CD4-positive, alpha-beta T cell (primary cell): ENCODE data around the gene SYCP2L. TPM values are rescaled to one million over a fixed set of nuclear protein-coding genes. Genes with fewer than 3 reads are reported as not detected.

Experiments
- ATAC-seq: fragments of 200-7000 bp; cut with Tn5 transposase; one replicate; pipeline ENCODE4 v1.10.0; 2022; ENCODE audit warnings: mild to moderate bottlenecking; ENCODE audit not compliant: poor library complexity
- CTCF ChIA-PET: fragments of 350-600 bp; sonication (Branson Sonifier 250); formaldehyde crosslinking; loops from one replicate; lab custom pipeline; 2021; ENCODE audit warnings: antibody characterized with exemption, inconsistent platforms; lab: Charles Lee
- POLR2A ChIA-PET: fragments of 350-600 bp; sonication (Branson Sonifier 250); formaldehyde crosslinking; loops from one replicate; lab custom pipeline; 2021; ENCODE audit warnings: antibody characterized with exemption, inconsistent platforms; lab: Charles Lee
- DNase-seq, 14 experiments: peaks; one replicate each; pipeline ENCODE4 v3.0.0-alpha.2; 2013 to 2020; ENCODE audit warnings: mixed read lengths in 2 of 14
- H3K27ac ChIP-seq, 2 donors: one replicate each; pipeline versions ENCODE4 v1.5.1 to v1.7.0; 2013; ENCODE audit warnings: low read length in 2 of 2, low read depth in 1 of 2, mild to moderate bottlenecking in 1 of 2
- H3K27me3 ChIP-seq, 2 experiments: 1 replicate in 1 of 2; 2 replicates in 1 of 2; pipeline versions ENCODE4 v1.6.1 to v1.7.0; 2013; ENCODE audit warnings: low read length in 2 of 2, control low read depth in 1 of 2, mild to moderate bottlenecking in 1 of 2, moderate library complexity in 1 of 2; ENCODE audit not compliant: insufficient read depth in 2 of 2, control insufficient read depth in 1 of 2
- H3K36me3 ChIP-seq: one replicate; pipeline ENCODE4 v1.6.1; 2013; ENCODE audit warnings: low read length, control low read depth; ENCODE audit not compliant: insufficient read depth
- H3K4me1 ChIP-seq: one replicate; pipeline ENCODE4 v1.6.1; 2013; ENCODE audit warnings: low read length, control low read depth; ENCODE audit not compliant: insufficient read depth
- H3K4me3 ChIP-seq: one replicate; pipeline ENCODE4 v1.5.1; 2013; ENCODE audit warnings: mild to moderate bottlenecking, low read length, moderate library complexity
- H3K9me3 ChIP-seq, 2 experiments: 1 replicate in 1 of 2; 2 replicates in 1 of 2; pipeline versions ENCODE4 v1.6.1 to v1.7.0; 2013; ENCODE audit warnings: low read length in 2 of 2, mild to moderate bottlenecking in 2 of 2, control low read depth in 1 of 2, moderate library complexity in 1 of 2; ENCODE audit not compliant: control insufficient read depth in 1 of 2, insufficient read depth in 1 of 2
- H3K27ac Mint-ChIP-seq: one replicate; pipeline ENCODE4 v1.8.0; 2020; ENCODE audit warnings: mixed read lengths
- H3K27me3 Mint-ChIP-seq: one replicate; pipeline ENCODE4 v1.8.0; 2021; ENCODE audit warnings: mixed read lengths
- H3K36me3 Mint-ChIP-seq: one replicate; pipeline ENCODE4 v1.8.0; 2021; ENCODE audit warnings: low read depth, mixed read lengths
- H3K4me1 Mint-ChIP-seq: one replicate; pipeline ENCODE4 v1.8.0; 2021; ENCODE audit warnings: low read depth, mixed read lengths
- H3K4me3 Mint-ChIP-seq: one replicate; pipeline ENCODE4 v1.8.0; 2020; ENCODE audit warnings: mild to moderate bottlenecking, mixed read lengths
- H3K9me3 Mint-ChIP-seq: one replicate; pipeline ENCODE4 v1.8.0; 2020; ENCODE audit warnings: mixed read lengths
- intact Hi-C, 2 experiments: fragments of 100-400 bp; cut with DNase I in 1 of 2; cut with micrococcal nuclease in 1 of 2; formaldehyde crosslinking; loops; one replicate each; pipeline versions ENCODE4 v1.15.1 to v1.9.0; 2023 to 2025; cut with DNase I, micrococcal nuclease
- polyA plus RNA-seq, 2 donors: library from polyadenylated mRNA; unstranded; fragments of 120-200 nt; gene quantifications; one replicate each; pipeline ENCODE4 v1.2.1, GENCODE V29; 2013
- total RNA-seq, 174 experiments: library from RNA in 2 of 174; stranded (reverse) in 2 of 174; gene quantifications; one replicate each; pipeline ENCODE4 v1.2.3 and lab custom pipeline; 2021 to 2026
- TF ChIP-seq, protein P1 (sequence below): fragments of 200-600 bp; IDR thresholded peaks from one replicate; pipeline ENCODE4 v1.8.0; 2022; ENCODE audit warnings: antibody characterized with exemption, mild to moderate bottlenecking

SYCP2L gene
- total RNA-seq = under 1 TPM in 1 of 2 experiments, not detected in 1; 0.36 TPM
- polyA plus RNA-seq (2013, experiment 1 of 2) = 0.61 TPM
- 0.23 TPM for polyA plus RNA-seq (2013, experiment 2 of 2)
- total RNA-seq (lab: John Stamatoyannopoulos, UW) = 0 to 0.70 (median 0.04) reads per million in 172 experiments

DNA sequence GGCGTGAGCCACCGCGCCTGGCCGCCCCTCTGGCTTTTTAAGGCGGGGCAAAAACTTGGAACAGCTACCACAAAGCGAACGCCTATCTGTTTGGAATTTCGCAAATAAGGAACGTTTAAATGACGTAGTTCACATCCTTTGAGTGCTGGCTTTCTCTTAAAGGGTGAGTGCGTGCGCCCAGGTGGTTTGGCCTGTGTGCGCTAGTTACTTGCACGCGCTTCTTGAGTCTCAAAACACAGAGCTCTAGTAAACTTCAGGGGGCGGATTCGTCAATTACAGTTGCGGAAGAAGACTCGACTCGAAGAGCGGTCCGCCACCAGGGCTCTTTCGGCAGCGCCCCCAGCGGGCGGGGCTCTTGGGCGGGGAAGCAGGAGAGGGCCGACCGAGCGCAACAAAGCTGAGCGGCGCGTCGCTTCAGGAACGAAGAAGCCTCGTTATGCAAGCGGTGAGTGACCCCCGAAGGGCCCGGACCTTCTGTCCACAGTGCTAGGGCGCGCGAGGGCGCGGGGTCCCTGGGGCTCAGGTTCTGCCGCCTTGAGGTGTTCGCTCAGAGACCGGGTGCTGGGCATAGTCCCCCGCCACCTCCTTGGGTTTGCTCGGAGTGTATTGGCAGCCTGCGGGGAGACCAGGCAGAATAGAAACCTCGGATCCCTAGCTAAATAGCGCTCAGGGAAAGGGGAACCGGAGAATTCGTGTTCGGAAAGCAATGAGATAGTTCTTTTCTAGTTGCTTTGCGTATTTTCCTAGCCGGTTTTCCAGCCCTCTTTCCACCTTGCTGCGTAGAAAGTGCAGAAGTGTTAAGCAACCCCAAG, at the start of gene SYCP2L:
Gene SYCP2L, plus strand, starts transcription at position 362 of the 812 bp plus-strand sequence. Its CDS starts 75 bp downstream, at position 437.
- intact Hi-C loops = no loop called here
- ChIA-PET CTCF (no interaction called here), POLR2A (no interaction called here)
- H3K27me3 Mint-ChIP-seq = peaks cover 88% of the 10 kb centered on the region
- Histone ChIP-seq H3K9me3 (peaks cover 0 to 40% of the 10 kb centered on the region in 2 experiments), H3K27ac (no peak within 1 kb of the TSS), H3K4me1 (peaks cover 13% of the 10 kb centered on the region), H3K4me3 (peak within 1 kb of the TSS; percentile 26), H3K36me3 (no peaks in the 10 kb centered on the region), H3K27me3 (peaks cover 46 to 70% of the 10 kb centered on the region in 2 experiments)
- H3K36me3 Mint-ChIP-seq = no peaks in the 10 kb centered on the region
- DNase-seq = peak in 4 of 14 experiments; percentile 1 to 51 (median 26)
- no peak for ATAC-seq
- H3K9me3 Mint-ChIP-seq = no peaks in the 10 kb centered on the region
- peak within 1 kb of the TSS; percentile 54 for H3K4me3 Mint-ChIP-seq
- H3K27ac Mint-ChIP-seq = no peak within 1 kb of the TSS
- peaks cover 4% of the 10 kb centered on the region for H3K4me1 Mint-ChIP-seq
- TF ChIP-seq, protein P1, sequence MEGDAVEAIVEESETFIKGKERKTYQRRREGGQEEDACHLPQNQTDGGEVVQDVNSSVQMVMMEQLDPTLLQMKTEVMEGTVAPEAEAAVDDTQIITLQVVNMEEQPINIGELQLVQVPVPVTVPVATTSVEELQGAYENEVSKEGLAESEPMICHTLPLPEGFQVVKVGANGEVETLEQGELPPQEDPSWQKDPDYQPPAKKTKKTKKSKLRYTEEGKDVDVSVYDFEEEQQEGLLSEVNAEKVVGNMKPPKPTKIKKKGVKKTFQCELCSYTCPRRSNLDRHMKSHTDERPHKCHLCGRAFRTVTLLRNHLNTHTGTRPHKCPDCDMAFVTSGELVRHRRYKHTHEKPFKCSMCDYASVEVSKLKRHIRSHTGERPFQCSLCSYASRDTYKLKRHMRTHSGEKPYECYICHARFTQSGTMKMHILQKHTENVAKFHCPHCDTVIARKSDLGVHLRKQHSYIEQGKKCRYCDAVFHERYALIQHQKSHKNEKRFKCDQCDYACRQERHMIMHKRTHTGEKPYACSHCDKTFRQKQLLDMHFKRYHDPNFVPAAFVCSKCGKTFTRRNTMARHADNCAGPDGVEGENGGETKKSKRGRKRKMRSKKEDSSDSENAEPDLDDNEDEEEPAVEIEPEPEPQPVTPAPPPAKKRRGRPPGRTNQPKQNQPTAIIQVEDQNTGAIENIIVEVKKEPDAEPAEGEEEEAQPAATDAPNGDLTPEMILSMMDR = no peak

DNA sequence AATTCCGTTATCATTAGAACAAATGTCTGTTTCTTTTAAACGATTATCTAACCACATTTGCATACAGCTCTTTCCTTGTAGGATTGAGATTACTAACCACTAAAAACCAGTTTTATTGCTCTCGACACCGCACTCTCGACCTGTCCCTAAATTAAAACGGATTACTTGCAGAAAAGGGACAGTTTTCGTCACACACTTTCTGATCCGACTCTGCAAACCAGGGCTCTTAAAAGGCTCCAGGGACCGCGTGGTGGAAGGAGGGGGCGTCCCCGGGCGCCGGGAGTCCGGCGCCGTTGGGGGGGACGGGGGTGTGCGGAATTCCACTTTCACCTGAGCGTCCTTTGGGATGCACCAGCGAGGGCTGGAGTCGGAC, 49.2 kb upstream of the SYCP2L start:
- no peak overlapping the region for H3K27ac ChIP-seq
- H3K4me3 ChIP-seq = peak overlapping the region; percentile 62
- TF ChIP-seq, protein P1 = no peak
- ChIA-PET POLR2A (interaction anchor here (1.5 kb wide), 1 partner anchor 143 kb away, joined by 4 read pairs; the partner anchor contains the start of genes C6orf52 and PAK1IP1), CTCF (no interaction called here)
- H3K27me3 ChIP-seq = peaks cover 31 to 48% of the 10 kb centered on the region in 2 experiments
- peaks cover 21% of the 10 kb centered on the region for H3K4me1 ChIP-seq
- peaks cover 66% of the 10 kb centered on the region for H3K27me3 Mint-ChIP-seq
- H3K9me3 Mint-ChIP-seq = peaks cover 8% of the 10 kb centered on the region
- peaks cover 21% of the 10 kb centered on the region for H3K4me1 Mint-ChIP-seq
- ATAC-seq (no peak), DNase-seq (peak in 4 of 14 experiments; percentile 18 to 51 (median 32))
- peaks cover 3 to 23% of the 10 kb centered on the region in 2 experiments for H3K9me3 ChIP-seq
- H3K4me3 Mint-ChIP-seq = peak overlapping the region; percentile 56
- H3K36me3 ChIP-seq = no peaks in the 10 kb centered on the region
- H3K36me3 Mint-ChIP-seq = no peaks in the 10 kb centered on the region
- intact Hi-C loops = loop anchor here in 1 of 2 experiments (5.0 to 10.0 kb wide), 2 partner anchors 433 to 700 kb away; partner anchors contain the start of gene TMEM170B
- H3K27ac Mint-ChIP-seq = no peak overlapping the region

DNA sequence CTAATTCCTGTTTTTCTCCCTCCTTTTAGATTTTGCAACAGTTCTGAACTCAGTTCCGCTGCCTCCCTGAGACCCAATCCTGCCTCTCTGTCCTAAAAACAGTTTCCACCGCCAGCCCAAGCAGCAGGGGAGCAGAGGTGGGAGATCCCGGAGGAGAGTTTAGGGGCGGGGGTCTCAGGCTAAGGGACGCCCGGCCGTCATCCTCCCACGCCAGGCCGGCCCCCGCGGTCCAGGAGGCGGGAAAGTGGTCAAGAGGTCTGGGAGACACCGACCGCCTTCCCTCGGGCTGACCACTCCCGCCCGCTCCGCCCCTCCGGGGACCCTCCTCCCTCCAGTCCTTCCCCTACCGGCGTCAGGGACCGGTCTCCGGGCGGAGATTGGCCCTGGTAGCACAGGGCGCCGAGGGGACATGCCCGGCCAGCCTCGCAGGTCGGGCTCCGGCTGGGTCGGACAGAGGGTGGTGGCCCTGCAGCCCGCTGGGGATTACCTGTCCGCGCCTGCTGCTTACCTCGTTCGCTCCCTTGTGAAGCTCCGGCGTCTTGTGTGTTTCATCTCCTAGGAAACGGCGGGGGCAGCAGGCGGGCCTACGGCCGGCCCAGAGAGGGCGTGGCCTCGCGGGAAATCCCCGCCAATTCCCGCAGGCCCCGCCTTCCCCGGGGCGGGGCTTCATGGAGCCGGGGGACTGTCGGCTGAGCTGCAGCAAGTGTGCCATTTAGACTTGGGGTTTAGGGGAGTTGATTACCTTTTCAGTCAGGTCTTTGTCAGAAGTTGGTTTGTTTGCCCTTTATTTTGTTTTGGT, 48.7 kb upstream of the SYCP2L start, which contains the start of gene MAK:
Gene MAK, minus strand, starts transcription at position 545 of the 799 bp plus-strand sequence. CDS start 7,891 bp downstream, outside the sequence.
- TF ChIP-seq, protein P1 = no peak
- no peaks in the 10 kb centered on the region for H3K36me3 ChIP-seq
- CTCF ChIA-PET = interaction anchor here (0.5 kb wide), 1 partner anchor 9 kb away, joined by 4 read pairs; no protein-coding TSS in a partner anchor
- Mint-ChIP-seq H3K4me3 (peak within 1 kb of the TSS; percentile 79), H3K9me3 (peaks cover 8% of the 10 kb centered on the region), H3K4me1 (peaks cover 21% of the 10 kb centered on the region), H3K27me3 (peaks cover 66% of the 10 kb centered on the region), H3K27ac (peak within 1 kb of the TSS; percentile 60), H3K36me3 (no peaks in the 10 kb centered on the region)
- H3K9me3 ChIP-seq = peaks cover 3 to 23% of the 10 kb centered on the region in 2 experiments
- POLR2A ChIA-PET = no interaction called here
- ATAC-seq = peak; percentile 97
- peaks cover 31 to 48% of the 10 kb centered on the region in 2 experiments for H3K27me3 ChIP-seq
- peak within 1 kb of the TSS; percentile 62 for H3K4me3 ChIP-seq
- H3K4me1 ChIP-seq = peaks cover 21% of the 10 kb centered on the region
- intact Hi-C loops = loop anchor here in 1 of 2 experiments (2.0 to 10.0 kb wide), 3 partner anchors 143 to 699 kb away; partner anchors contain the start of genes C6orf52, PAK1IP1 and TMEM170B
- DNase-seq = peak; percentile 68 to 95 (median 82)
- no peak within 1 kb of the TSS for H3K27ac ChIP-seq
